HFF-Myc (cell line): ENCODE data around the gene BTBD3.
A peak's percentile ranks its signal among the peaks of the same experiment; 100 is the strongest.

Experiments used
- DNase-seq: peaks from one replicate; pipeline ENCODE4 v3.0.0-alpha.2; 2011; ENCODE audit warnings: low read depth; ENCODE audit errors: extremely low read depth
- H3K4me3 ChIP-seq: replicated peaks from 2 replicates; pipeline ENCODE4 v1.5.1; 2011; ENCODE audit warnings: low read depth, mild to moderate bottlenecking, control low read depth, low read length
- CTCF ChIP-seq: IDR thresholded peaks from 2 replicates; pipeline ENCODE4 v1.5.1; 2012; ENCODE audit warnings: mild to moderate bottlenecking, low read depth, low read length, control low read depth; ENCODE audit errors: missing control alignments

The BTBD3 gene

GRCh38 chr20:11917663-11918062, at the start of gene BTBD3:
TSS of gene BTBD3 (plus strand) at chr20:11917893. CDS start at chr20:11918276, 383 bp downstream.
- peak; percentile 31 for DNase-seq
- TF ChIP-seq CTCF, result no peak
- H3K4me3 ChIP-seq, result peak within 1 kb of the TSS; percentile 6

GRCh38 chr20:11869641-11870040, 48.1 kb upstream of the BTBD3 start:
- TF ChIP-seq CTCF, result no peak
- no peak for DNase-seq
- no peak overlapping the region for H3K4me3 ChIP-seq

- H3K4me3 ChIP-seq, result no peak overlapping the region
- no peak for TF ChIP-seq CTCF
- no peak for DNase-seq
These were observed 47.3 kb upstream of the BTBD3 start for GRCh38 chr20:11870411-11870810.

GRCh38 chr20:11876555-11876954, 41.1 kb upstream of the BTBD3 start:
- TF ChIP-seq CTCF, result no peak
- no peak for DNase-seq
- H3K4me3 ChIP-seq, result no peak overlapping the region

DNA sequence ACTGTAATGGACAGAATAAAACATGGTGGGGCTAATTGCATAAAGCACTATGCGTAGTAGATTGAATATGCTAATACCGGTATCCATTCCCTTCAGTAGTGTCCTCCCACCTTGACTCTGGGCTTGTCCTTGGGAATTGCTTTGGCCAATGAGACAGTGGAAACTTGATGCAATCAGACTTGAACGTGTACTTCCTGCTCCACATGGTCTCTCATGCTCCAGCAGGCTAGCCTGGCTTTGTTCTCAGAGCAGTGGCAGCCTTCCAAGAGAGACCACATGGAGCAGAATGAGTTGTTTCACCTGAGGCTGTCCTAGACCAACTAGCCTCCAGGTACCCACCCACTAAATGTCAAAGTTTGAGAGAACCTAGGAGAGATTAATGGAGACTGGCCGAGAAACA, 37.0 kb upstream of the BTBD3 start:
- TF ChIP-seq CTCF, result no peak
- no peak overlapping the region for H3K4me3 ChIP-seq
- no peak for DNase-seq

DNA sequence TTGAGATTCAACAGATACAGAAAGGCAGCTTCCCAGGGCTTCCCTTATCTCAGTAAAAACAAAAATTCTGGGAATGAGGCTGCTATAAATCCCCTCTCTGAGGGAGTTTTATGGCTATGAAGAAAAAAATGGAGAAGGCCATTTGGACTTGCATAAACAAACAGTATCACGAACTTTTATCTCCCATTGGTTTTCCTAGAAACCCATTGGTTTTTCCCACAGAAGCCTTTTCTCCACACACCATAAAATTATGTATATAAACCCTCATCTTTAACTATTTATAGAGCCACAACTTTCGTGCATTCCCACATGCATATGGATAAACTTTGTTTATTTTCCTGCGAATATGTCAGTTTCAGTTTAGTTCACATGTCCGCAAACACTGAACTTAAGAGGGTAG, 36.2 kb upstream of the BTBD3 start:
- no peak overlapping the region for H3K4me3 ChIP-seq
- DNase-seq, result no peak
- TF ChIP-seq CTCF, result no peak

DNA sequence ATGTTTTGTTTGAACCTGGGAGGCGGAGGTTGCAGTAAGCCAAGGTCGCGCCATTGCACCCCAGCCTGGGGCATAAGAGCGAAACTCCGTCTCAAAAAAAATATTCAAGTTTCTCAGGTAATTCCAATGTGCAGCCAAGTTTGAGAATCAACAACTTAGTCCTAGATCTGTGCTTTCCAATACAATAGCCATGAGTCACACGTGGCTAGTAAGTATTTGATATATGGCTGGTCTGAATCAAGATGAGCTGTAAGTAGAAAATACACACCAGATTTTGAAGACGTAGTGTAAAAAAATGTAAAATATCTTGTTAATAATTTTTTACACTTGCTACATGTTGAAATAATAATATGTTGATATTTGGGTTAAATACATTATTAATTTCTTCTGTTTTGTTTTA, 35.0 kb upstream of the BTBD3 start:
- no peak for DNase-seq
- TF ChIP-seq CTCF, result no peak
- H3K4me3 ChIP-seq, result no peak overlapping the region
